HG03108 (cell line): Measurements from ENCODE around the gene MTFR1L.
A peak's percentile ranks its signal among the peaks of the same experiment; 100 is the strongest.
"Not testable (repeated sequence)": the region's sequence is repeated elsewhere in the genome, so short reads cannot be mapped to it uniquely, and the experiment has no call there.

ENCODE experiments used
- ATAC-seq: cut with Tn5 transposase; IDR thresholded peaks from one replicate; pipeline ENCODE4 v1.9.1; 2021; ENCODE audit warnings: moderate library complexity; ENCODE audit not compliant: unreplicated experiment

MTFR1L gene

DNA sequence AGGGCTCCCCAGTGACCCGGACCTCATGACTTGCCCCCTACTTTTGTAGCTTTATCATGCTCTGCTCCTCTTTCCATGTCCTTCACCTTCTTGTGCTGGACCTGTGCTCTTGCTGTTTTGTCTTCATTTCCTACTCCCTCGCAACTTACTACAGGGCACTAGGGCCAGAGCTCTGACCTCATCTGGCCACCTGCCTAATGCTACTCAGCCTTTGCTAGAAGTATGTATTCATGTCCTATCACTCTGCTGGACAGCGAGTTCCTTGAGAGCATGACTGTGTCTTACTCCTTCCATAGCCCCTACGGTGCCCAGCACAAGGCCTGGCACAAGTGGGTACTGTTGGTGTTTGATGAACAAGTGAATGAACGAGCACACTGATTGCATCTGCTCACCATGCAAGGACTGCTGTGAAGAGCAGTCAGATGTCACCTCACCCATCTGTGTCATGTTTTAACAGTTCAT lies 1.9 kb downstream of the MTFR1L start:
- ATAC-seq: no peak

DNA sequence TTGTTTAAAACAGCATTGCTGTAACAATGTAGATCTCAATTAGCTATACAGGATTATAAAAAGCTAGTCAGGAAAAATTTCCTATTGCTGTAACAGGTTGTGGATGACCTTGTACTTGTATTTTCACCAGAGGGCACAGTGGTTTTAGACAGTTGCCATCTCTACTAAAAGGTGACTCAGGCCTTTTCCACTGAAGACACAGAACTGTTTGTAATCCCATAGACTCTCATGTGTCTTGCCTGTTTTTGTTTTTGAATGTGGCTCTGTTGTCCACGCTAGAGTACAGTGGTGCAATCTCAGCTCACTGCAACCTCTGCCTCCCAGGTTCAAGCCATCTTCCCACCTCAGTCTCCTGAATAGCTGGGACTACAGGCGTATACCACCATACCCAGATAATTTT lies 5.9 kb downstream of the MTFR1L start:
- ATAC-seq: no peak

DNA sequence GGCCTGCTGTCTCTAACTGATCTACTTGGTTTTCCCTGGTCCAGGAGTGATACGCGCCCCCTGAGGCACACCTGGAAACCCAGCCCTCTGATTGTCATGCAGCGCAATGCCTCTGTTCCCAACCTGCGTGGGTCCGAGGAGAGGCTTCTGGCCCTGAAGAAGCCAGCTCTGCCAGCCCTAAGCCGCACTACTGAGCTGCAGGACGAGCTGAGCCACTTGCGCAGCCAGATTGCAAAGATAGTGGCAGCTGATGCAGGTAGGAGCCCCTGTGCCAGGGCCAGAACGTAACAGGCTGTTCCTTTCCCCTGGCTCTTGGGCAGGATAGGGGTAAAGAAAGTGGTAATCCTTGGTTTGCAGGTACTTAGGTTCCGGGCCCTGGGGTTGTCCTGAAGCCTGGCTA lies 6.8 kb downstream of the MTFR1L start:
- ATAC-seq: no peak

DNA sequence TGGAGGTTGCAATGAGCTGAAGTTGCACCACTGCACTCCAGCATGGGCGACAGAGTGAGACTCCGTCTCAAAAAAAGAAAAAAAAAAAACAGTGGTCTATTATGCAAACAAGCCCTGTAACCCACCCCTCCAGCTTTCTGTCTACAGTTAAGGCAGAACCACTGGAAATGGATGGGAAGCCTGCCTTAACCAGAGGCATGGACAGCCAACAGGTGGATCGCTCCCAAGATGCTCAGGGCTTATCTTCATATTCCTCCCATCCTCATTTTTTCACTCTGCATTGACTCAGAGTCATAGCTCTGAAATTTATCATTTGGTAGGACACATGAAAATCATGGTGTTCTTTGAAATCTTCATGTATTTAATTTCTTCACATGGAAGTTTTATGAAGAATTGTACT lies 8.7 kb downstream of the MTFR1L start:
- ATAC-seq: no peak

DNA sequence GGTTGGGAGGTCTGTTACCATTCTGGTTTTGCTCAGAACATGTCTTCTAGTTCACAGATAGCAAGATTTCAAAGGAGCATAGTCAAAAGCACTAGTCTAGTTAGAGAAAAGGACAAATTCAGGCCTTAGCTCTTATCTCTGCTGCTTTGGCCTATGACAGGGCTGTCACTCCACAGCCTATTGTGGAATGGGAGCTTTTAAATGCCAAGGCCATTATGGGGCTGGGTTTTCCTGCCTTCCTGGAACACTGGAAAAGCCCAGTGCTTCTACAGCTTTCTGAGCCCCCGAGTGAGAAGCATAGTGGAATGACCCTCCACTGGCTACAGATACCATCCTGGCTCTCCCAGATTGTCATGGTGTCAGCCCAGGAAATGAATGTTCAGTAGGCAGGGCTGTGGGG lies 9.3 kb downstream of the MTFR1L start:
- no peak for ATAC-seq

DNA sequence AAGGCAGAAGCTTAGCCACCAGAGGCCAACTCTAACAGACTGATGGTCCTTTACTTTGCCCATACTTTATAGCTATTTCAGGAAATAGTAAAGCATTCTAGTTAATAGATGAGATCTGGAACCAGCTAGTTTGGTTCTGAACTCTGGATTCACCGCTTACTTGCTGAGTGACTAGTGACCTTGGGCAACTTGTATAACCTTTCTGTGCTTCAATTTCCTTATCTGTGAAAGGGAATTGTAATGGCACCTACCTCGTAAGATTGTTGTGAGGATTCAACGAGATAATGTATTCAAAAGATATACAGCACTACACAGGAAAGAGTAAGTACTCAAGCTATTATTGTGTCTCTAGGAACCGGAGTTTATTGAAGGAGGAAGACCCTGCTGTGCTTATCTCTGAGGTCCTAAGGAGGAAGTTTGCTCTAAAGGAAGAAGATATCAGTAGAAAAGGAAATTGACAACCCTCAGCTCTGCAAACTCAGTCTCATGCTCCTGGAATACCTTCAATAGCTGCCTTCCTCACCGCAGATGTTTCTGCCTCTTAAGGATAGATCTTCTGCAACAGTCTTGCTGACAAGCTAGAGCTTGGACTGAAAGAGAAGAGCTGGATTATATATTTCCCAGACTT lies 11.9 kb downstream of the MTFR1L start:
- ATAC-seq: no peak

DNA sequence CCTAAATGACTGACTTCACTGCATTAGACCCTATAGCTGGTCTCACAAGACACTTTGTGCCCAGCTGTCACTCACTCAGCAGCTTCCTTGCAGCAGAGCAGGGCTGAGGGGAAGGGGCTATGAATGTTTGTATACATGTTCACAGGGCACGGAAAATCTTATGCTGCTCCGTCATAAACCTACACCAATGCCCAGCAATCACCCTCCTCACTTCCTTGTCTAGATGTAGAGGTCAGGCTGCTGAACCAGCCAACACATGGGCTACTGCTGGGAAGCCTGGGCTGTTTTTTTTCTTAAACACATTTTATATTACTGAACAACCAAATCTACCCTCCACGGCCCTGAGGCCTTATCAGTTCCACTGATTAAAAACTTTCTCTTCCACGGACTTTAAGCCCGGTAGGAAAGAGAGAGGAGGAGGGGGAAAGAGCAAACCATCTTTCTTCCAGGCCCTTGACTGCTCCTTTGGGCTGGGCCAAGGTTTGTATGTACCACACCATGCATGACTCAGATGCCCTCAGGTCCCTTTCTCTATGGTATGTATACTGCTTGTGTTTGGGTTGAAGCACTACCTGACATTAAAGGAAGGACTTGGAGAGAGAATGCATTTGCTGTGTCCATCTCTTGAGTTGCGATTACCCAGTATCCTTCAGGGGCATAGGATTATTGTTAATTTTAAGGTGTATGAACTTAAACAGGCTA lies 12.7 kb downstream of the MTFR1L start:
- ATAC-seq: no peak

DNA sequence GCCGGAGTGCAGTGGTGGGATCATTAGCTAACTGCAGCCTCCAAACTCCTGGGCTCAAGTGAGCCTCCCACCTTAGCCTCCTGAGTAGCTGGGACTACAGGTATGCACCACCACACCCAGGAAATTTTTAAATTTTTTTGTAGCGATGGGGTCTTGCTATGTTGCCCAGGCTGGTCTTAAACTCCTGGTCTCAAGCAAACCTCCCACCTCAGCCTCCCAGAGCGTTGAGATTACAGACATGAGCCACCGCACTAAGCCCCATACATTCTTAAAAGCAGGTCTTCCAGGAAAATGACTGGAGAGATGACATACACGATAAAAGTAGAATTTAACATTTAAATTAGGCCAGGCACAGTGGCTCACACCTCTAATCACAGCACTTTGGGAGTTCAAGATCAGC lies 13.4 kb downstream of the MTFR1L start:
- no peak for ATAC-seq

DNA sequence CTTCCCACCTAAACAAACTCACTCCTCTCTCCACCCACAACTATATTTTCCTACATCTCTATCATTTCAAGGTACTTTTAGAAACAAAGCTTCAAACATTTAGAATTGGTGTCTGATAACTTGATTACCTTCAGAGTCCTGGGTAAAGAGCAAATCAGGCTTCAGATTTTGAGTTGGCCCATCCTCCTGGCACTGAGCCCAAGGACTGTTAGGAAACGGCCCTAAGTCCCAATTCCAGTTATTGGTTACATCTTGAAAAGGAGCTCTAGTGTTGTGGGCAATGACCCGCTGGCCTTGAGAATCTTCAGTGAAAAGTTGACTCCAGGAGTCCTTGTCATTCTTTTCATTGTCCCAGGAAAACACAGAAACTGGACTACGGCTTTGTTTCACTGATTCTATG lies 15.1 kb downstream of the MTFR1L start:
- ATAC-seq: no peak

DNA sequence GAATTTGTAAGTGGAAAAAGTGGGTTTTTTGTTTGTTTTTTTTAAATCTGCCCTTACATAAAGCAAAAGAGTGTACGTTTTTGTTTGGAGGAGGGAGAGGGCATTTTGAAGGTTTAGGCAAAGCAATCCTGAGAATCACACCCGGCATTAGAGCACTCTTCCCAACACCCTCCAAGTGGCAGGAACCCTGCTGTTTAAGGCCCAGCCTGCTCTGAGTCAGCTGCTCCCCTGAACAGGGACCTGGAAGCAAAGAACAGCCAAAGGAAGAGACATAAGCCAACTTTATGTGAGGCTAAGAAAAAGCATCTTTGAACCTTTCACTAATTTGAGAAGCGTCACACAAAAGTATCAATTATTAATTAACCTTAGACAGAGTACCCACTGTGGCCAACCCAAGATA lies 16.9 kb downstream of the MTFR1L start:
- ATAC-seq: no peak

DNA sequence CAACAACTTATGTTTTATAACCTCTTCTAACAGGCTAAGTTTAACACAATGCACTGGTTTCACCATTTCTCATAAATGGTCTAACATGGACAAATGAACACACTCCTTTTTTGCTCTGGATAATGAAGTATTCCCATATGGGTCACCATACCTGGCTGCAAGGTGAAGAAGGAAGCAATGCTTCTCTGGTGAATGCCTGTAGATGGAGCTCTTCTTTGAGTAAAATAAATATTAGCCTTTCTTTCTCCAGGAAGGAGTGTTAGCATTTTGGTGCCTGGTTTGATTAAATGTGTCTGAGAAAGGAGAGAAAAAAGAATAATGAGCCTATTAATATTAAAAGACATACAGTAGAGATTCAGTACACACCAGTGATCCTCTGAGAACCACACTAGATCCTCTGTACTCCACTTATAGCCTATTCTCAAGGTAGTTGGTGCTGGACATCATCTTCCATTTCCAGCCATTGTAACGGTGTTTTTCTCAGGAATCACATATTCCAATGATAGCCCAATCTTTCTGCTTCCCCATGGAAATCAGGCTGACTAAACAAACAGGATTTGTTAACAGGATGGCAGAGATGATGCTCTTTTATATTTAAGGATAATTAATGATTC lies 17.6 kb downstream of the MTFR1L start:
- ATAC-seq: no peak

DNA sequence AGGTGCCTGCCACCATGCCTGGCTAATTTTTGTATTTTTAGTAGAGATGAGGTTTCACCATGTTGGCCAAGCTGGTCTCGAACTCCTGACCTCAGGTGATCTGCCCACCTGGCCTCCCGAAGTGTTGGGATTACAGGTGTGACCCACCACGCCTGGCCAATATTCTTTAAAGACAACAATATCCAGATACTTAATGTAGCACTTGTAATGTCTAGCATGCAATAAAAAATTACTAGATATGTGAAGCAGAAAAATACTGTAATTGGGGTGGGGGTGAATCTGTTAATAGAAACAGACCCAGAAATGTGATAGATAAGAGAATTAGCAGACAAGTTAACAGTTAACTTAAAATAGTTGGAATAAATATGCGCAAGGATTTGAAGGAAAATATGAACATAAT lies 20.1 kb downstream of the MTFR1L start:
- ATAC-seq: not testable (repeated sequence)

DNA sequence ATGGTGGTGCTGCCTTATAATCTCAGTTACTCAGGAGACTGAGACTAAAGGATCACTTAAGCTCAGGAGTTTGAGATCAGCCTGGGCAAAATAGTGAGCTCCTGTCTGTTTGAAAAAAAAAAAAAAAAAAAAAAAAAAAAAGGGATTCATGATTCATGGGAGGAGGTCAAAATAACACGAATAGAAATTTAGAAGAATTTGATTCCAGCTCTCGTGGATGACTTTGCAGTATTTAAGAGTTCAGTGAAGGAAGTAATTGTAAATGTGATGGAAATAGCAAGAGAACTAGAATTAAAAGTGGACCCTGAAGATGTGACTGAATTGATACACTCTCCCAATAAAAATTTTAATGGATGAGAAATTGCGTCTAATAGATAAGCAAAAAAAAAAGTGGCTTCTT lies 23.7 kb downstream of the MTFR1L start:
- no peak for ATAC-seq

DNA sequence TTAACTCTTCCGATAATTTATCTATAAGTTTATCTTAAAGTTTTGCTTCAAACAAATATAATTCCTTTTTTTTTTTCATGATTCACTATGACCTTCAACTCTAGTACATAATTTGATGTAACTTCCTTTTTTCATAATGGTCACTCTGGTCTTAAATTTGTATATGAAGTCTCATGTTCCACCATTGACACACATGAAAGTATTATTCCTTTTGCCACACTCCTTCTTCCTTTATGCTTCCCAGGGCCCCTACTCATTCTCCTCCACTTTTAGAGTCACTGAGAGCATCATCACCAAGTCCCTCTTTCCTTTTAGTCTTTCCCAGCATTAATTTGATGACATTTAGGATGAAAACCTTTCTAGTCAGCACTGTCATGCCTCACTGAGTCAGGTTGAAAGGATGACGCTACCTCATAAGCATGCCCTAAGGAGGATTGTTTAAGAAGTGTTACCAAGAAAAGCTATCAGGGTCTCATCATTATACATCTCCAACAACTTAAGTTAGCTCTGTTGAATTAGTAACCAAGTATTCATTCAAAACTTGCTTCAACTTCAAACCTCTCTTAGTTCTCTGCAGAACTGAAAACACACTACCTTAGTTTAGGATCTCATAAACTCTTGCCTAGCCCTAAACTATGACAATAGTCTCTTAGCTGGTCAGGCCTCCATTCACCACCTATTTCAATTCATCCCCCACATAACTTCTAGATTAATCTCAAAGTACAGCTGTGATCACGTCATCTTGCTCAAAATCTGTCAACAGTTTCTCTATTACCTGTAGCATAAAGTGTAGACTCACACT lies 25.0 kb downstream of the MTFR1L start:
- no peak for ATAC-seq

DNA sequence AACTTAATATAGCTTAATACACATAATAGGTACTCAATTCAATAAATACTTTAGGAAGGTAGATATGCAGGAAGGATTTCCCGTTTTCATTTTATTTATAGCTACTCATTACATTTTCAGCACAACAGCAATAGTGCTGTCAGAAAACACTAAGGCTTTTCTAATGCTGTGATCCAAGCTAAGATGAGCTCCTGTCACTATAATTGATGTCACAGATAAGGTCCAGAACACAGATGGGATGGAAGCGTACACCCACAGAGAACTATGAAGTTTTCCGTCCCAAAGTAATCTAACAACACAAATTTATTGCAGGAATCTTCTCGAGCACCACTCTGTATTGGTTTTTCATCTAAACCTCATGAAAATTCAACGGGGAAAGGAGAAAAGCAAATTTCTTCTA lies 25.9 kb downstream of the MTFR1L start:
- ATAC-seq: no peak

DNA sequence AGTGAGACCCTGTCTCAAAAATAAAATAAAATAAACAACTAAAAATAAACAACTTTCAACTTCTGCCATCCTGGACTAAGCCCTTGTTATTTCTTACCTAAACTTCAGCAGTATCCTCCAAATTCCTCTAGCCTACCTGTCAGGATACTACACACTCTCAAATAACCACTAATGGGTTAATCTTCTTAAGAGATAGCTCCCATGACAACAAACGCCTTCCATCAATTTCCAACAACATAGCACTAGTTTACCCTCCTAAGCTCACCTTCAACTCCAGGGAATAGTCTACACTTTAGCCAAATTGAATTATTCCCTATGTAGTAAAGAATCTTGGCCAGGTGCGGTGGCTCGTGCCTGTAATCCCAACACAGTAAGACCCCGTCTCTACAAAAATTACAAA lies 28.2 kb downstream of the MTFR1L start:
- no peak for ATAC-seq

DNA sequence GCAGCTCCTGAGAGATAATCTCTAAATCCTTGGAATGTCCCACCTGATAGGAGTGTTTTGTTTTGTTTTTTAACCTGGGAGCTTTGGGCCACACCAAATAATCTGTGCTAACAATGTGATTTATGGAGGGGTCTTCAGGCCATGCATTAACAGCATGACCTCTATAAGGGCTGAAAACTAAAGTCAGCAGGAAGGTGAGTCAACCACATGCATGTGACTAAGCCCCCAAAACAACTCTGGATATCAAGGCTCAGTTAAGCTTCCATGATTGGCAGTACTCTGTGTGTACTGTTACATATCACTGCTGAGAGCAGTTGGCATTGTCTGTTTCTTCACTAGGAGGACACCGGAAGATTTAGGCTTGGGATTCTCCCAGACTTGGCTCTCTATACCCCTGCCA lies 28.8 kb downstream of the MTFR1L start:
- ATAC-seq: no peak

DNA sequence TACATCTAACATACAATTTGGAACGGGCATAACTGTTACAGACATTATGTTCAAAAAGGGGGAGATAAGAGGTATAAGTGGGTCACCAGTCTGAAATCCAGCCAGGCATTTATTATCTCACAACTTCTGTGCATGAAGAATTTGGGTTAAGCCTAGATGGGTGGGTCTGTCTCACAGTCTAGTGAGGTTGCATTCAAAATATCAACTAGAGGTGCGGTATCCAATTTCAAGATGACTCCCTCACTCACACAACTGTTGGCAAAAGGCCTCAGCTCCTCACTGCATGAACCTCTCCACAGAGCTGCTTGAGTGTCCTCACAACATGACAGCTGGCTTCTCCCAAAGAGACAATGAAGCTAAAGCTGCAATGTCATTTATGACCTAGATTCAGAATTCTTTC lies 34.8 kb downstream of the MTFR1L start:
- ATAC-seq: no peak

DNA sequence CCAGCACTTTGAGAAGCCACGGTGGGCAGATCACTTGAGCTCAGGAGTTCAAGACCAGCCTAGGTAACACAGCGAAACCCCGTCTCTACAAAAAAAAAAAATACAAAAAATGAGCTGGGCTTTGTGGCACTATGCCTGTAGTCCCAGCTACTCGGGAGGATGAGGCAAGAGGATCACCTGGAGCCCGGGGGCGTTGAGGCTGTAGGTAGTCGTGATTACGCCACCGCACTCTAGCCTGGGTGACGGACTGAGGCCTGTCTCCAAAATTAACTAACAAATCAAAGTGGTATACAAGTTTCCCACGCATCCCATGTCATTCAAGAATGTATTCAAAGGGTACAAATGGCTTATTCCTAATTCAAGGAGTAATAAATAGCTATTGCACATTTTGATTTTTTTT lies 37.1 kb downstream of the MTFR1L start:
- no peak for ATAC-seq

DNA sequence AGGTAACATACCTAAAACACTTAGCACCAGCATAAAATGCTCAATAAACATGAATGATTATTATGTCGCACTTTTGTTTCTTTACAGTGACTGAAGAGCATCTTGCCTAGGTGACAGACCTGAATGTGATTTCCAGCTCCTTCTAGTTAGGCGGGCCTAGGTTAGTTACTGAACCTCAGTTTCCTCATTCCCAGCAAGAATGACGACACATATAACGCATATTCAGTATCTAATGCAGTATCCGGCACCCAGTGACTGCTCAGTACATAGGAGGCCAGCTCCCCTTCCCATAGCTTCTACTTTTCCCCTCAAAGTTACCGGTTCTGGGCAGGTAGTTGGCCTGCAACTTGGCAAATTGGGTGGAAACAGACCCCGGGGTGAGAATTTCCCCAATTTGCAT lies 38.7 kb downstream of the MTFR1L start:
- no peak for ATAC-seq

DNA sequence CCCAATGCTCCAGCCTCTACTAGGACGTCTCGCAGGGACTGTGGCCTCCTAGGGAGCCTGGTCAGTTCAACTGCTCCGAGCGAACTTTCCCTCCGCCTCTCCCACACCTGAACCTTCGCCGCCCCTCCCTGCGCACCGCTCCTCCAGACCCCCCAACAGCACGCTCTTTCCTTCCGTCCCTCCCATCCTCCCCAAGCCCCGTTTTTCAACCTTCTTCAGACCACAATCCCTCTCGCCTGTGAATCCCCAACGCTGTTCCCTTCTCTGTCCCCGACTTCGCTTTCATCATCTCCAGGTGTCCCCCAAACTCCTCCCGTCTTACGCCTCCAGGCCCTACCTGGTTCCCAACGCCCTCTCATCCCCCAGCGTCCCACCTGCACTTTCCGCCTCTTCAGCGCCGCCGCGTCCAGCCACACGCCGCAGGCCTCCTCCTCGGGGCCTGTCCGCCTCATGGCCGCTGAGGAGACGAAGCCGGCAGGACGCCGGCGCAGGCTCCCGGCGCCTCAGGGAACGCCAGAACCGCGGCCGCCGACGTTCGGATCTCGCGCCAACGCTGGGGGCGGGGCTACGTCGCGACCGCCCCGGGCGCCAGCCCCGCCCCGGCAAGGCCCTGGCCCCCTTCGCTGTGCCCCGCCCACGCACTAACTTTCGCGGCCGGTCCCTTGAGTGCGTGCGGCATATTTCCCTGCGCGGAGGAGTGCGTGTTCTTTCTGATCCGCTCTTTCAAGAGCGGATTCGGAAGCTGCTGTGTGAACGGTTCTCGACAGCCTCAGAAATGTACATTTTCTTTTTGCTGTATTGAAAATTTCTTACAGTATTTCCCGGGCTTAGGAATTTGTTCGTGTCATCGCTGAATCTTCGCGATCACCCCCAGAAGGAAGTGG lies 39.4 kb downstream of the MTFR1L start, which contains the start of gene AUNIP:
Gene AUNIP (minus strand): TSS at position 552 of the 884 bp plus-strand sequence. CDS start 100 bp downstream, at position 452.
- ATAC-seq: peak; percentile 82
